NB4 (cell line): ENCODE measurements around the gene NR2F2.

Source experiments
- MYC ChIP-seq: IDR thresholded peaks from 2 replicates; pipeline ENCODE4 v1.6.1; 2011; ENCODE audit warnings: low read depth, low read length
- POLR2A ChIP-seq: IDR thresholded peaks from 2 replicates; pipeline ENCODE4 v1.6.1; 2011; ENCODE audit warnings: mild to moderate bottlenecking; ENCODE audit not compliant: insufficient read length; ENCODE audit errors: extremely low read depth
- TF ChIP-seq, protein P1 (sequence below): IDR thresholded peaks from one replicate; pipeline ENCODE4 v1.5.1; 2012; ENCODE audit warnings: low read depth, low read length
- TF ChIP-seq, protein P2 (sequence below): IDR thresholded peaks from 2 replicates; pipeline ENCODE4 v1.6.1; 2011; ENCODE audit warnings: low read depth, low read length

DNA sequence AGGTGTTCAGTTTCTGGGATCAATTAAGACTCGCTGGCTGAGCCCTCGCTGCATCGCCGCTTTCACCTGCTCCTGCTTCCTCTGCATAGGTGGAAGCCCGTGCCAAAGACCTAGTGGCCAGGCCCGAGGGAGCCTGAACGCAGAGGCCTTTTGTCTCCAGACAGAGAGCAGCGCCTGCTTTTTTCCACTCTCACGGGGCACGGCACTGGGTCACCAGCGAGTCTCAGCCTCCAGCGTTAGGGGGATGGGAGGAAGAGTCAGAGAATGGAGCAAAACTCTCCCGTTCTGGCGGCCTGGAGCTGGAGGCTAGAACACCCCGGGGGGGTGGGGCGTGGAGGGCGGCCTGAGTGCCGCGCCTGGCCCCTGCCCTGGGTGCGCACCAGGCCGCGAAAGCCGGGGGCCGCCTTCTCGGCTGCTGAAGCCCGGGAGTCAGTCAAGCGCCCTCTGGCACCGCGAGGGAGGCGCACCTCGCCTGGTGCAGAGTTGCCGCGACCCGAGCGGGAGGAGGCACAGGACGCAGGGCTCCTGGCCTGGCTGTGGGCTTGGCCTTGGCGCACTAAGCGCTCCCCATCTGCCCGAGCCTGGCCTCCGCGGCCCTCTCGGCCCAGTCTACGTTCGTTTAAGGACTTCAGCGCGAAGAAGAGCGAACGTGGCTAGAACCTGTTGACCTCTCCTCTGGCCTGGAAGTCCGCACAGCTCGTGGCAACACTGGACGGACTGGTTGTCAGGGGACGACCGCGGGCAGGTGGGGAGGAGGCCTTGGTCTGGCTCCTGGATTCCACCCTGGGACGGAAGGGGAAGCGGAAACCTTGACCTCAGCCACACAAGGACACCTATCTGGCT is 21.5 kb downstream of the NR2F2 start:
- TF ChIP-seq, protein P1, sequence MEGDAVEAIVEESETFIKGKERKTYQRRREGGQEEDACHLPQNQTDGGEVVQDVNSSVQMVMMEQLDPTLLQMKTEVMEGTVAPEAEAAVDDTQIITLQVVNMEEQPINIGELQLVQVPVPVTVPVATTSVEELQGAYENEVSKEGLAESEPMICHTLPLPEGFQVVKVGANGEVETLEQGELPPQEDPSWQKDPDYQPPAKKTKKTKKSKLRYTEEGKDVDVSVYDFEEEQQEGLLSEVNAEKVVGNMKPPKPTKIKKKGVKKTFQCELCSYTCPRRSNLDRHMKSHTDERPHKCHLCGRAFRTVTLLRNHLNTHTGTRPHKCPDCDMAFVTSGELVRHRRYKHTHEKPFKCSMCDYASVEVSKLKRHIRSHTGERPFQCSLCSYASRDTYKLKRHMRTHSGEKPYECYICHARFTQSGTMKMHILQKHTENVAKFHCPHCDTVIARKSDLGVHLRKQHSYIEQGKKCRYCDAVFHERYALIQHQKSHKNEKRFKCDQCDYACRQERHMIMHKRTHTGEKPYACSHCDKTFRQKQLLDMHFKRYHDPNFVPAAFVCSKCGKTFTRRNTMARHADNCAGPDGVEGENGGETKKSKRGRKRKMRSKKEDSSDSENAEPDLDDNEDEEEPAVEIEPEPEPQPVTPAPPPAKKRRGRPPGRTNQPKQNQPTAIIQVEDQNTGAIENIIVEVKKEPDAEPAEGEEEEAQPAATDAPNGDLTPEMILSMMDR = no peak
- no peak for TF ChIP-seq POLR2A
- TF ChIP-seq, protein P2, sequence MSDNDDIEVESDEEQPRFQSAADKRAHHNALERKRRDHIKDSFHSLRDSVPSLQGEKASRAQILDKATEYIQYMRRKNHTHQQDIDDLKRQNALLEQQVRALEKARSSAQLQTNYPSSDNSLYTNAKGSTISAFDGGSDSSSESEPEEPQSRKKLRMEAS = no peak
- TF ChIP-seq MYC = no peak
